HL-60 (cell line): Measurements from ENCODE around the gene KCNMA1.

ENCODE experiments used
- DNase-seq, 2 experiments: peaks; one replicate each; pipeline ENCODE4 v3.0.0-alpha.2; 2010 to 2020; ENCODE audit warnings: low read depth in 1 of 2, low spot score in 1 of 2
- H3K27ac ChIP-seq: fragments of 250-450 bp; sonication (Bioruptor Pico); replicated peaks from 2 replicates; pipeline ENCODE4 v1.5.1; 2020; ENCODE audit warnings: mild to moderate bottlenecking, moderate library complexity
- H3K27me3 ChIP-seq: fragments of 250-450 bp; sonication (Bioruptor Pico); 2 replicates; pipeline ENCODE4 v1.5.1; 2021; ENCODE audit warnings: mild to moderate bottlenecking, moderate library complexity; ENCODE audit not compliant: insufficient read depth, poor library complexity, severe bottlenecking
- H3K4me3 ChIP-seq: replicated peaks from 2 replicates; pipeline ENCODE4 v1.5.1; 2011; ENCODE audit warnings: mild to moderate bottlenecking, control low read depth, low read length; ENCODE audit not compliant: insufficient read depth
- CTCF ChIP-seq: IDR thresholded peaks from one replicate; pipeline ENCODE4 v1.5.1; 2011; ENCODE audit warnings: low read length, control low read depth, inconsistent platforms; ENCODE audit not compliant: insufficient read depth
- GABPA ChIP-seq: IDR thresholded peaks from 2 replicates; pipeline ENCODE4 v1.6.1; 2012; ENCODE audit warnings: low read depth
- POLR2AphosphoS5 ChIP-seq: IDR thresholded peaks from 2 replicates; pipeline ENCODE4 v1.6.1; 2012; ENCODE audit warnings: low read depth
- REST ChIP-seq: IDR thresholded peaks from 2 replicates; pipeline ENCODE4 v1.6.1; 2012; ENCODE audit warnings: low read depth; ENCODE audit not compliant: insufficient replicate concordance
- SPI1 ChIP-seq: IDR thresholded peaks from 2 replicates; pipeline ENCODE4 v1.6.1; 2012; ENCODE audit warnings: low read depth, mild to moderate bottlenecking, borderline replicate concordance

The KCNMA1 gene

GRCh38 chr10:77678146-77678545 lies 40.5 kb upstream of the KCNMA1 start:
- Histone ChIP-seq H3K27ac (no peak overlapping the region), H3K27me3 (no peaks in the 10 kb centered on the region), H3K4me3 (no peak overlapping the region)
- no peak for TF ChIP-seq GABPA
- no peak for TF ChIP-seq SPI1
- TF ChIP-seq POLR2AphosphoS5 = no peak
- no peak for TF ChIP-seq CTCF
- no peak for TF ChIP-seq REST
- DNase-seq = no peak

GRCh38 chr10:77675347-77675746 lies 37.7 kb upstream of the KCNMA1 start:
- no peak for DNase-seq
- Histone ChIP-seq H3K27me3 (no peaks in the 10 kb centered on the region), H3K27ac (no peak overlapping the region), H3K4me3 (no peak overlapping the region)
- TF ChIP-seq SPI1 = no peak
- TF ChIP-seq REST = no peak
- no peak for TF ChIP-seq GABPA
- TF ChIP-seq CTCF = no peak
- no peak for TF ChIP-seq POLR2AphosphoS5

GRCh38 chr10:77673515-77674140 lies 36.0 kb upstream of the KCNMA1 start:
- Histone ChIP-seq H3K27me3 (no peaks in the 10 kb centered on the region), H3K27ac (no peak overlapping the region), H3K4me3 (no peak overlapping the region)
- TF ChIP-seq SPI1 (no peak), POLR2AphosphoS5 (no peak), GABPA (no peak), REST (no peak), CTCF (no peak)
- no peak for DNase-seq
